Liver (tissue), 9 donors: ENCODE measurements around the gene IRAK3. TPM values are rescaled to one million over a fixed set of nuclear protein-coding genes. Genes with fewer than 3 reads are reported as not detected.

Experiments
- DNase-seq: peaks from one replicate; pipeline ENCODE4 v3.0.0-alpha.2; 2017; ENCODE audit warnings: low spot score
- H3K27ac ChIP-seq, 2 donors: one replicate each; pipeline ENCODE4 v1.7.0; 2013; ENCODE audit warnings: inconsistent platforms in 2 of 2, low read length in 2 of 2, control low read depth in 1 of 2, low read depth in 1 of 2, mild to moderate bottlenecking in 1 of 2
- H3K27me3 ChIP-seq, 4 donors: one replicate each; pipeline versions ENCODE4 v1.6.1 to v1.7.0; 2013; ENCODE audit warnings: low read length in 3 of 4, inconsistent platforms in 1 of 4, mild to moderate bottlenecking in 1 of 4, moderate library complexity in 1 of 4; ENCODE audit not compliant: control insufficient read depth in 4 of 4, insufficient read depth in 4 of 4
- H3K36me3 ChIP-seq, 4 donors: one replicate each; pipeline versions ENCODE4 v1.6.1 to v1.7.0; 2013; ENCODE audit warnings: low read length in 3 of 4, mild to moderate bottlenecking in 3 of 4, low read depth in 1 of 4, moderate library complexity in 1 of 4; ENCODE audit not compliant: control insufficient read depth in 4 of 4, insufficient read depth in 3 of 4
- H3K4me1 ChIP-seq, 4 donors: one replicate each; pipeline versions ENCODE4 v1.6.1 to v1.7.0; 2013; ENCODE audit warnings: low read length in 3 of 4, mild to moderate bottlenecking in 3 of 4, moderate library complexity in 1 of 4; ENCODE audit not compliant: control insufficient read depth in 4 of 4, insufficient read depth in 4 of 4
- H3K4me3 ChIP-seq, 3 donors: one replicate each; pipeline versions ENCODE4 v1.6.1 to v1.7.0; 2013; ENCODE audit warnings: low read length in 3 of 3, control low read depth in 1 of 3, low read depth in 1 of 3, mild to moderate bottlenecking in 1 of 3
- H3K9ac ChIP-seq, 2 donors: one replicate each; pipeline ENCODE4 v1.7.0; 2013; ENCODE audit warnings: low read length in 2 of 2, mild to moderate bottlenecking in 2 of 2, moderate library complexity in 2 of 2, control low read depth in 1 of 2, low read depth in 1 of 2
- H3K9me3 ChIP-seq, 4 donors: one replicate each; pipeline versions ENCODE4 v1.6.1 to v1.7.0; 2013; ENCODE audit warnings: low read length in 3 of 4; ENCODE audit not compliant: control insufficient read depth in 4 of 4
- CTCF ChIP-seq: fragments of 150-350 bp; IDR thresholded peaks from 2 replicates; pipeline ENCODE4 v1.5.1; 2017; ENCODE audit warnings: improper control_type of control experiment, low read depth, low read length; ENCODE audit not compliant: missing input control
- FOXA2 ChIP-seq: IDR thresholded peaks from 2 replicates; pipeline ENCODE4 v1.6.1; 2016; ENCODE audit warnings: antibody characterized with exemption
- GABPA ChIP-seq, 2 donors: IDR thresholded peaks in 1 of 2; conservative IDR thresholded peaks in 1 of 2; 2 replicates each; pipeline ENCODE4 v1.6.1; 2016; ENCODE audit warnings: antibody characterized with exemption in 2 of 2, mild to moderate bottlenecking in 1 of 2, moderate library complexity in 1 of 2
- HNF4A ChIP-seq, 2 donors: conservative IDR thresholded peaks; 2 replicates each; pipeline ENCODE4 v1.6.1; 2016; ENCODE audit warnings: antibody characterized with exemption in 2 of 2, mild to moderate bottlenecking in 2 of 2
- HNF4G ChIP-seq: IDR thresholded peaks from 2 replicates; pipeline ENCODE4 v1.6.1; 2016; ENCODE audit warnings: antibody characterized with exemption
- NR2F2 ChIP-seq: IDR thresholded peaks from 2 replicates; pipeline ENCODE4 v1.6.1; 2016; ENCODE audit warnings: antibody characterized with exemption
- RAD21 ChIP-seq, 2 donors: IDR thresholded peaks; 2 replicates each; pipeline ENCODE4 v1.6.1; 2016; ENCODE audit warnings: antibody characterized with exemption in 2 of 2, mild to moderate bottlenecking in 2 of 2
- RXRA ChIP-seq, 2 donors: IDR thresholded peaks; 2 replicates each; pipeline ENCODE4 v1.6.1; 2017 to 2018; ENCODE audit warnings: antibody characterized with exemption in 2 of 2, mild to moderate bottlenecking in 1 of 2
- SP1 ChIP-seq: IDR thresholded peaks from 2 replicates; pipeline ENCODE4 v1.6.1; 2018; ENCODE audit warnings: antibody characterized with exemption, mild to moderate bottlenecking
- TAF1 ChIP-seq: conservative IDR thresholded peaks from 2 replicates; pipeline ENCODE4 v1.6.1; 2016; ENCODE audit warnings: antibody characterized with exemption, mild to moderate bottlenecking
- YY1 ChIP-seq: IDR thresholded peaks from 2 replicates; pipeline ENCODE4 v1.6.1; 2016; ENCODE audit warnings: antibody characterized with exemption, mild to moderate bottlenecking
- ZBTB33 ChIP-seq: IDR thresholded peaks from 2 replicates; pipeline ENCODE4 v1.6.1; 2016; ENCODE audit warnings: antibody characterized with exemption
- WGBS: extraction: QIAGEN DNeasy Blood & Tissue Kit; methylation state at CpG from one replicate; pipeline ENCODE4 v1.1.7; 2013; 5-methylcytosine and 5-hydroxymethylcytosine counted together
- polyA plus RNA-seq, 2 donors: library from polyadenylated mRNA; stranded (reverse) in 1 of 2; unstranded in 1 of 2; fragments of 200-250 nt in 1 of 2; fragments of >200 nt in 1 of 2; fragmentation: Nextera tagmentation in 1 of 2; extraction: Ambion mirVana in 1 of 2; gene quantifications; one replicate each; pipeline versions ENCODE4 v1.2.1 to v1.2.3, GENCODE V29; 2013 to 2015
- total RNA-seq, 2 donors: library from RNA; depleted of rRNA; stranded (reverse); fragments of >200 nt; gene quantifications; one replicate each; pipeline ENCODE4 v1.2.3, GENCODE V29; 2014
- TF ChIP-seq, protein P1 (sequence below): IDR thresholded peaks from 2 replicates; pipeline ENCODE4 v1.6.1; 2016; ENCODE audit warnings: antibody characterized with exemption
- TF ChIP-seq, protein P2 (sequence below): IDR thresholded peaks from 2 replicates; pipeline ENCODE4 v1.6.1; 2016; ENCODE audit warnings: antibody characterized with exemption, mild to moderate bottlenecking
- TF ChIP-seq, protein P3 (sequence below): IDR thresholded peaks from 2 replicates; pipeline ENCODE4 v1.6.1; 2016; ENCODE audit warnings: antibody characterized with exemption
- donor health status: healthy.
- donor health status: healthy.
- donor health status: healthy.
- donor health status: healthy.
- donor health status: healthy.

Gene IRAK3
- total and polyA plus RNA-seq, 4 donors = 1.1 to 8.6 (median 3.5) TPM

DNA sequence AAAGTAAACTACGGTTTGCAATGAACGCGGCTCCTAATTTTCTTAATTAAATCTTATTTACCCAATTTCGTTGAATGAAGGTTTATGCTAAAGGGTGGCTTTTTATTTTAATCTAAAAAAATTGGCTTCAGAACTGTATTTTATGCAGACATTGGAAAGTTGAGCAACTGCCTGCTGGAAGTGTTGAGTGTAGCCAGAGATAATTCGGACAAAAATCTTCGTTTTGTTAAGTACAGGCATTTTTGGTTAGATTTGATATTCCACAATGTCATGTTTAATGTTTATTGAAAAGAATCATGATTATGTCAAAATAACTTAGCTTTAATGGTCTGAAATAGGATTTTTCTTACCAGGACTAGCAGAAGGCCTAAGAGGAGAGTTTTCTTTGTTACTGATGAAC is 875 bp downstream of the IRAK3 start:
- H3K27me3 ChIP-seq = peaks cover 0 to 5% (median 0%) of the 10 kb centered on the region in 4 donors
- 72% methylated on average over 6 of the region's 6 CpGs for WGBS
- no peak for DNase-seq
- no peaks in the 10 kb centered on the region for H3K36me3 ChIP-seq
- H3K4me1 ChIP-seq = peaks cover 0 to 3% (median 1%) of the 10 kb centered on the region in 4 donors
- TF ChIP-seq CTCF (no peak), ZBTB33 (no peak), RXRA (IDR thresholded peaks at IDR 0.05) (no peak), GABPA (IDR thresholded peaks at IDR 0.05 in 1 of 2, conservative IDR thresholded peaks at IDR 0.05 in 1 of 2) (no peak), HNF4G (no peak), NR2F2 (no peak), YY1 (no peak), HNF4A (conservative IDR thresholded peaks at IDR 0.05) (no peak), SP1 (no peak), RAD21 (IDR thresholded peaks at IDR 0.05) (no peak), FOXA2 (no peak), TAF1 (no peak)
- TF ChIP-seq, protein P1, sequence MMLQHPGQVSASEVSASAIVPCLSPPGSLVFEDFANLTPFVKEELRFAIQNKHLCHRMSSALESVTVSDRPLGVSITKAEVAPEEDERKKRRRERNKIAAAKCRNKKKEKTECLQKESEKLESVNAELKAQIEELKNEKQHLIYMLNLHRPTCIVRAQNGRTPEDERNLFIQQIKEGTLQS = no peak
- TF ChIP-seq, protein P2, sequence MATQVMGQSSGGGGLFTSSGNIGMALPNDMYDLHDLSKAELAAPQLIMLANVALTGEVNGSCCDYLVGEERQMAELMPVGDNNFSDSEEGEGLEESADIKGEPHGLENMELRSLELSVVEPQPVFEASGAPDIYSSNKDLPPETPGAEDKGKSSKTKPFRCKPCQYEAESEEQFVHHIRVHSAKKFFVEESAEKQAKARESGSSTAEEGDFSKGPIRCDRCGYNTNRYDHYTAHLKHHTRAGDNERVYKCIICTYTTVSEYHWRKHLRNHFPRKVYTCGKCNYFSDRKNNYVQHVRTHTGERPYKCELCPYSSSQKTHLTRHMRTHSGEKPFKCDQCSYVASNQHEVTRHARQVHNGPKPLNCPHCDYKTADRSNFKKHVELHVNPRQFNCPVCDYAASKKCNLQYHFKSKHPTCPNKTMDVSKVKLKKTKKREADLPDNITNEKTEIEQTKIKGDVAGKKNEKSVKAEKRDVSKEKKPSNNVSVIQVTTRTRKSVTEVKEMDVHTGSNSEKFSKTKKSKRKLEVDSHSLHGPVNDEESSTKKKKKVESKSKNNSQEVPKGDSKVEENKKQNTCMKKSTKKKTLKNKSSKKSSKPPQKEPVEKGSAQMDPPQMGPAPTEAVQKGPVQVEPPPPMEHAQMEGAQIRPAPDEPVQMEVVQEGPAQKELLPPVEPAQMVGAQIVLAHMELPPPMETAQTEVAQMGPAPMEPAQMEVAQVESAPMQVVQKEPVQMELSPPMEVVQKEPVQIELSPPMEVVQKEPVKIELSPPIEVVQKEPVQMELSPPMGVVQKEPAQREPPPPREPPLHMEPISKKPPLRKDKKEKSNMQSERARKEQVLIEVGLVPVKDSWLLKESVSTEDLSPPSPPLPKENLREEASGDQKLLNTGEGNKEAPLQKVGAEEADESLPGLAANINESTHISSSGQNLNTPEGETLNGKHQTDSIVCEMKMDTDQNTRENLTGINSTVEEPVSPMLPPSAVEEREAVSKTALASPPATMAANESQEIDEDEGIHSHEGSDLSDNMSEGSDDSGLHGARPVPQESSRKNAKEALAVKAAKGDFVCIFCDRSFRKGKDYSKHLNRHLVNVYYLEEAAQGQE = no peak
- TF ChIP-seq, protein P3, sequence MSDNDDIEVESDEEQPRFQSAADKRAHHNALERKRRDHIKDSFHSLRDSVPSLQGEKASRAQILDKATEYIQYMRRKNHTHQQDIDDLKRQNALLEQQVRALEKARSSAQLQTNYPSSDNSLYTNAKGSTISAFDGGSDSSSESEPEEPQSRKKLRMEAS = no peak
- peak overlapping the region in 1 of 2 donors; percentile 12 for H3K9ac ChIP-seq
- H3K9me3 ChIP-seq = no peaks in the 10 kb centered on the region
- peak overlapping the region in 2 of 3 donors; percentile 35 to 54 for H3K4me3 ChIP-seq
- H3K27ac ChIP-seq = no peak overlapping the region
